CD4-positive, alpha-beta T cell (primary cell): ENCODE data around the gene GPR183. TPM values are rescaled to one million over a fixed set of nuclear protein-coding genes. Genes with fewer than 3 reads are reported as not detected.

Experiments used
- ATAC-seq: fragments of 200-7000 bp; cut with Tn5 transposase; one replicate; pipeline ENCODE4 v1.10.0; 2022; ENCODE audit warnings: mild to moderate bottlenecking; ENCODE audit not compliant: poor library complexity
- CTCF ChIA-PET: fragments of 350-600 bp; sonication (Branson Sonifier 250); formaldehyde crosslinking; loops from one replicate; lab custom pipeline; 2021; ENCODE audit warnings: antibody characterized with exemption, inconsistent platforms; lab: Charles Lee
- POLR2A ChIA-PET: fragments of 350-600 bp; sonication (Branson Sonifier 250); formaldehyde crosslinking; loops from one replicate; lab custom pipeline; 2021; ENCODE audit warnings: antibody characterized with exemption, inconsistent platforms; lab: Charles Lee
- DNase-seq, 14 experiments: peaks; one replicate each; pipeline ENCODE4 v3.0.0-alpha.2; 2013 to 2020; ENCODE audit warnings: mixed read lengths in 2 of 14
- H3K27ac ChIP-seq, 2 donors: one replicate each; pipeline versions ENCODE4 v1.5.1 to v1.7.0; 2013; ENCODE audit warnings: low read length in 2 of 2, low read depth in 1 of 2, mild to moderate bottlenecking in 1 of 2
- H3K27me3 ChIP-seq, 2 experiments: 1 replicate in 1 of 2; 2 replicates in 1 of 2; pipeline versions ENCODE4 v1.6.1 to v1.7.0; 2013; ENCODE audit warnings: low read length in 2 of 2, control low read depth in 1 of 2, mild to moderate bottlenecking in 1 of 2, moderate library complexity in 1 of 2; ENCODE audit not compliant: insufficient read depth in 2 of 2, control insufficient read depth in 1 of 2
- H3K36me3 ChIP-seq: one replicate; pipeline ENCODE4 v1.6.1; 2013; ENCODE audit warnings: low read length, control low read depth; ENCODE audit not compliant: insufficient read depth
- H3K4me1 ChIP-seq: one replicate; pipeline ENCODE4 v1.6.1; 2013; ENCODE audit warnings: low read length, control low read depth; ENCODE audit not compliant: insufficient read depth
- H3K4me3 ChIP-seq: one replicate; pipeline ENCODE4 v1.5.1; 2013; ENCODE audit warnings: mild to moderate bottlenecking, low read length, moderate library complexity
- H3K9me3 ChIP-seq, 2 experiments: 1 replicate in 1 of 2; 2 replicates in 1 of 2; pipeline versions ENCODE4 v1.6.1 to v1.7.0; 2013; ENCODE audit warnings: low read length in 2 of 2, mild to moderate bottlenecking in 2 of 2, control low read depth in 1 of 2, moderate library complexity in 1 of 2; ENCODE audit not compliant: control insufficient read depth in 1 of 2, insufficient read depth in 1 of 2
- H3K27ac Mint-ChIP-seq: one replicate; pipeline ENCODE4 v1.8.0; 2020; ENCODE audit warnings: mixed read lengths
- H3K27me3 Mint-ChIP-seq: one replicate; pipeline ENCODE4 v1.8.0; 2021; ENCODE audit warnings: mixed read lengths
- H3K36me3 Mint-ChIP-seq: one replicate; pipeline ENCODE4 v1.8.0; 2021; ENCODE audit warnings: low read depth, mixed read lengths
- H3K4me1 Mint-ChIP-seq: one replicate; pipeline ENCODE4 v1.8.0; 2021; ENCODE audit warnings: low read depth, mixed read lengths
- H3K4me3 Mint-ChIP-seq: one replicate; pipeline ENCODE4 v1.8.0; 2020; ENCODE audit warnings: mild to moderate bottlenecking, mixed read lengths
- H3K9me3 Mint-ChIP-seq: one replicate; pipeline ENCODE4 v1.8.0; 2020; ENCODE audit warnings: mixed read lengths
- intact Hi-C, 2 experiments: fragments of 100-400 bp; cut with DNase I in 1 of 2; cut with micrococcal nuclease in 1 of 2; formaldehyde crosslinking; loops; one replicate each; pipeline versions ENCODE4 v1.15.1 to v1.9.0; 2023 to 2025; cut with DNase I, micrococcal nuclease
- total RNA-seq, 174 experiments: library from RNA in 2 of 174; stranded (reverse) in 2 of 174; gene quantifications; one replicate each; pipeline ENCODE4 v1.2.3 and lab custom pipeline; 2021 to 2026
- TF ChIP-seq, protein P1 (sequence below): fragments of 200-600 bp; IDR thresholded peaks from one replicate; pipeline ENCODE4 v1.8.0; 2022; ENCODE audit warnings: antibody characterized with exemption, mild to moderate bottlenecking

GPR183 gene
- total RNA-seq, 2 experiments from 2014 or later: 330 to 337 TPM

DNA sequence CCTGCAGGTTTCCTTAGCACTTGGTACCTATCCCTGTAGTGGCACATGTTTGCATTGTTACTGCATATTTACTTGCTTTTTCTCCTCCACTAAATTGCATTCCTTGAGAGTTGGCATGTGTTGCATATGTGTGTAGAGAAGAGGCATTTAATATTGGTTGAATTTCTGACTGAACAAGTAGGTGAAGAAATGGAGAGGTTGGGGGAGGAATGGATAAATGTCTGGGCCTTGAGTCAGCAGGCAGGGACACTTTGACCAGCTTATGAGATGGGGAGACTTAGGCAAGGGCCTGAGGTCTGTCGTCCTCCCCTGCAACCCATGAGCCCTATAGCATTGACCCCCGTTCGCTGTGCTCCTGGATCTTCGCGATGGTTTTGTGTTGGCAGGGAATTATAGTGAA lies 47.0 kb downstream of the GPR183 start:
- Histone ChIP-seq H3K4me3 (no peak overlapping the region), H3K4me1 (peaks cover 30% of the 10 kb centered on the region), H3K36me3 (peaks cover 22% of the 10 kb centered on the region), H3K27ac (peak overlapping the region; percentile 41 to 78), H3K27me3 (no peaks in the 10 kb centered on the region), H3K9me3 (no peaks in the 10 kb centered on the region)
- H3K36me3 Mint-ChIP-seq: peaks cover 34% of the 10 kb centered on the region
- TF ChIP-seq, protein P1, sequence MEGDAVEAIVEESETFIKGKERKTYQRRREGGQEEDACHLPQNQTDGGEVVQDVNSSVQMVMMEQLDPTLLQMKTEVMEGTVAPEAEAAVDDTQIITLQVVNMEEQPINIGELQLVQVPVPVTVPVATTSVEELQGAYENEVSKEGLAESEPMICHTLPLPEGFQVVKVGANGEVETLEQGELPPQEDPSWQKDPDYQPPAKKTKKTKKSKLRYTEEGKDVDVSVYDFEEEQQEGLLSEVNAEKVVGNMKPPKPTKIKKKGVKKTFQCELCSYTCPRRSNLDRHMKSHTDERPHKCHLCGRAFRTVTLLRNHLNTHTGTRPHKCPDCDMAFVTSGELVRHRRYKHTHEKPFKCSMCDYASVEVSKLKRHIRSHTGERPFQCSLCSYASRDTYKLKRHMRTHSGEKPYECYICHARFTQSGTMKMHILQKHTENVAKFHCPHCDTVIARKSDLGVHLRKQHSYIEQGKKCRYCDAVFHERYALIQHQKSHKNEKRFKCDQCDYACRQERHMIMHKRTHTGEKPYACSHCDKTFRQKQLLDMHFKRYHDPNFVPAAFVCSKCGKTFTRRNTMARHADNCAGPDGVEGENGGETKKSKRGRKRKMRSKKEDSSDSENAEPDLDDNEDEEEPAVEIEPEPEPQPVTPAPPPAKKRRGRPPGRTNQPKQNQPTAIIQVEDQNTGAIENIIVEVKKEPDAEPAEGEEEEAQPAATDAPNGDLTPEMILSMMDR: no peak
- H3K27ac Mint-ChIP-seq: peak overlapping the region; percentile 92
- no peaks in the 10 kb centered on the region for H3K9me3 Mint-ChIP-seq
- CTCF ChIA-PET: interaction anchor here (0.7 to 1.4 kb wide), 3 partner anchors 28 to 84 kb away, joined by 3 to 6 read pairs (median 3); no protein-coding TSS in a partner anchor
- H3K4me1 Mint-ChIP-seq: peaks cover 85% of the 10 kb centered on the region
- POLR2A ChIA-PET: interaction anchor here (1.1 to 6.4 kb wide), 4 partner anchors 42 to 84 kb away, joined by 3 to 76 read pairs (median 11); partner anchors contain the start of gene UBAC2
- H3K27me3 Mint-ChIP-seq: no peaks in the 10 kb centered on the region
- DNase-seq (no peak), ATAC-seq (no peak)
- intact Hi-C loops: loop anchor here in 1 of 2 experiments (10.0 kb wide), 1 partner anchor 345 kb away; the partner anchor contains the start of gene CLYBL
- peak overlapping the region; percentile 94 for H3K4me3 Mint-ChIP-seq

DNA sequence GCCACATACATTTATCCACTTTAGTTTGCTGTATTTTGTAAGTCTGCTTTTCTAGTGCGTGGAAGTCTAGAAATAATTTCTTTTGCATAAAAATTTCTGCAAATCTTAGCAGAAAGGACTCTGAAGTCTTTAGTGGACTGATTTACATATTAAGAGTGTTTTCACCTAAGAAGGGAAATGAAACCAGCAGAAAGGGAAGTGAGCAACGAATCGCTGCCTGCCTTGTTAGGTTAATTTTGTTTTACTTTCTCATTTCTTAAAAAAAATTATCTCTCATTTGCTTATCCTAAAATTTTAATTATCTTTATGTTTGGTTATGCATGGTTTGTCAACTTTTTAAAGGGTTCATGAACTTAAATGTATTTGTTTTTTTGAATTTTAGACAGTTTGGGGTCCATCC lies 48.3 kb downstream of the GPR183 start:
- DNase-seq (peak in 5 of 14 experiments; percentile 21 to 84 (median 69)), ATAC-seq (peak; percentile 45)
- H3K4me3 ChIP-seq: peak overlapping the region; percentile 69
- Mint-ChIP-seq H3K27me3 (no peaks in the 10 kb centered on the region), H3K9me3 (no peaks in the 10 kb centered on the region), H3K4me3 (peak overlapping the region; percentile 94), H3K36me3 (peaks cover 46% of the 10 kb centered on the region), H3K27ac (peak overlapping the region; percentile 92), H3K4me1 (peaks cover 84% of the 10 kb centered on the region)
- H3K4me1 ChIP-seq: peaks cover 24% of the 10 kb centered on the region
- POLR2A ChIA-PET: interaction anchor here (0.7 to 6.4 kb wide), 26 partner anchors 9 to 243 kb away, joined by 3 to 186 read pairs (median 6); partner anchors contain the start of gene UBAC2
- H3K9me3 ChIP-seq: no peaks in the 10 kb centered on the region
- intact Hi-C loops: loop anchor here (1.0 to 10.0 kb wide), 5 partner anchors 44 to 364 kb away; partner anchors contain the start of gene UBAC2 (in 1 of the 2)
- no peaks in the 10 kb centered on the region for H3K27me3 ChIP-seq
- CTCF ChIA-PET: interaction anchor here (0.8 to 2.0 kb wide), 7 partner anchors 11 to 348 kb away, joined by 3 to 16 read pairs (median 5); no protein-coding TSS in a partner anchor
- peaks cover 28% of the 10 kb centered on the region for H3K36me3 ChIP-seq
- peak overlapping the region; percentile 70 to 78 for H3K27ac ChIP-seq
- TF ChIP-seq, protein P1: no peak

DNA sequence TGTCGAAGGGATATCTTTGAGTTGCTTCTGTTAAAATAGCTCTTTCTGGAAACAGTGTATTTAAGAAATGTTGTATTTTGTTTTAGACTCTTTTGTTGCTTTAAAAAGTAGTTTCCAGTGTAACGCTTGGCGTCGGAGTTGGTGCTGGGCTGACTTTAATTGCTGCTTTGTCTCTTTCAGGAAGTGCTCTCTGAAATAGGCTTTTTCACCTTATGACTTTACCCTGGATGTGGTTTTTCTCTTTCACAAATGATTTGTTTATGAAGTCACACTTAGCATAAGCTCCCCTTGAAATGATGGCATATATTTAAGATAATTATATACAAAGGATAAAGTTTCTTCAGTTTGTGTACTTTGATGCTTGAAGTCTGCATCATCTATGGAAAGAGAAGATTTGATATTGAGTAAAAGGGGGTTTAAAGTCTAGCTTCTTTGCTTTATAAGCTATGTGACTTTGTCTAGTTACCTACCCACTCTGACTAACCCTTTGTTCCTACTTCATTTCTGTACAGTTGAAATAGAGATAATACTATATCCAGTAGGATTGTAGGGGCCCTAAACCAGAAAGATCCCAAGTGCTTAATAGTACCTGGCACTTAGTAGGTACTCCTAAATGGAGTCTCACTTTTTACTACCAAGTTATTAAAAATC lies 48.9 kb downstream of the GPR183 start, which contains the start of gene GPR18:
Gene GPR18 (minus strand): TSS at position 170 of the 651 bp plus-strand sequence. CDS start 2,507 bp downstream, outside the sequence.
- Mint-ChIP-seq H3K36me3 (peaks cover 52% of the 10 kb centered on the region), H3K4me3 (peak within 1 kb of the TSS; percentile 94), H3K9me3 (no peaks in the 10 kb centered on the region), H3K27ac (peak within 1 kb of the TSS; percentile 92), H3K27me3 (no peaks in the 10 kb centered on the region), H3K4me1 (peaks cover 83% of the 10 kb centered on the region)
- intact Hi-C loops: loop anchor here (1.0 to 10.0 kb wide), 5 partner anchors 43 to 364 kb away; partner anchors contain the start of gene UBAC2 (in 1 of the 2)
- ChIA-PET CTCF (interaction anchor here (0.8 to 4.7 kb wide), 9 partner anchors 11 to 348 kb away, joined by 3 to 21 read pairs (median 5); partner anchors contain the start of gene UBAC2), POLR2A (interaction anchor here (0.7 to 6.4 kb wide), 31 partner anchors 9 to 244 kb away, joined by 3 to 186 read pairs (median 5); partner anchors contain the start of genes TM9SF2 and UBAC2)
- TF ChIP-seq, protein P1: no peak
- Histone ChIP-seq H3K27me3 (no peaks in the 10 kb centered on the region), H3K27ac (peak within 1 kb of the TSS; percentile 70 to 78), H3K9me3 (no peaks in the 10 kb centered on the region), H3K4me3 (peak within 1 kb of the TSS; percentile 69), H3K36me3 (peaks cover 28% of the 10 kb centered on the region), H3K4me1 (peaks cover 22% of the 10 kb centered on the region)
- DNase-seq (peak in 6 of 14 experiments; percentile 27 to 88 (median 66)), ATAC-seq (peak; percentile 75)
